Subcutaneous abdominal adipose tissue (tissue), 5 donors: ENCODE results near the gene LSM5.

Source experiments
- H3K27ac ChIP-seq: one replicate; pipeline ENCODE4 v1.7.0; 2013; ENCODE audit warnings: low read depth, mild to moderate bottlenecking, inconsistent platforms, low read length, moderate library complexity
- H3K27me3 ChIP-seq, 5 donors: one replicate each; pipeline ENCODE4 v1.7.0; 2013; ENCODE audit warnings: low read length in 5 of 5, inconsistent platforms in 1 of 5; ENCODE audit not compliant: control insufficient read depth in 5 of 5, insufficient read depth in 4 of 5
- H3K36me3 ChIP-seq, 5 donors: one replicate each; pipeline ENCODE4 v1.7.0; 2013; ENCODE audit warnings: low read length in 5 of 5; ENCODE audit not compliant: control insufficient read depth in 5 of 5, insufficient read depth in 5 of 5
- H3K4me1 ChIP-seq, 5 donors: one replicate each; pipeline ENCODE4 v1.7.0; 2013; ENCODE audit warnings: low read length in 5 of 5, mild to moderate bottlenecking in 3 of 5, moderate library complexity in 1 of 5; ENCODE audit not compliant: control insufficient read depth in 5 of 5, insufficient read depth in 5 of 5
- H3K4me3 ChIP-seq, 5 donors: one replicate each; pipeline ENCODE4 v1.7.0; 2013; ENCODE audit warnings: low read length in 5 of 5, low read depth in 1 of 5
- H3K9ac ChIP-seq, 5 donors: one replicate each; pipeline ENCODE4 v1.7.0; 2013; ENCODE audit warnings: low read length in 5 of 5, mild to moderate bottlenecking in 4 of 5, moderate library complexity in 3 of 5
- H3K9me3 ChIP-seq, 5 donors: one replicate each; pipeline ENCODE4 v1.7.0; 2013; ENCODE audit warnings: low read length in 5 of 5; ENCODE audit not compliant: control insufficient read depth in 5 of 5
- donor health status: healthy.
- donor health status: healthy.
- donor health status: healthy.
- donor health status: healthy.
- donor health status: healthy.

LSM5 gene

GRCh38 chr7:32490127-32490796 is at the start of gene LSM5:
LSM5 (minus strand) TSS chr7:32490380; CDS start chr7:32490365, 15 bp downstream.
- Histone ChIP-seq H3K9me3 (no peaks in the 10 kb centered on the region), H3K4me1 (peaks cover 5 to 28% (median 18%) of the 10 kb centered on the region in 5 donors), H3K4me3 (peak within 1 kb of the TSS; percentile 81 to 98 (median 96)), H3K9ac (peak within 1 kb of the TSS; percentile 68 to 95 (median 81)), H3K27ac (peak within 1 kb of the TSS; percentile 75), H3K27me3 (no peaks in the 10 kb centered on the region), H3K36me3 (peaks cover 6 to 19% (median 10%) of the 10 kb centered on the region in 5 donors)

GRCh38 chr7:32539366-32539765 is 49.2 kb upstream of the LSM5 start:
- Histone ChIP-seq H3K27me3 (no peaks in the 10 kb centered on the region), H3K36me3 (peaks cover 4 to 13% (median 5%) of the 10 kb centered on the region in 5 donors), H3K4me1 (peaks cover 0 to 6% (median 0%) of the 10 kb centered on the region in 5 donors), H3K27ac (no peak overlapping the region), H3K9ac (no peak overlapping the region), H3K4me3 (no peak overlapping the region), H3K9me3 (no peaks in the 10 kb centered on the region)

GRCh38 chr7:32537760-32538159 is 47.6 kb upstream of the LSM5 start:
- no peak overlapping the region for H3K27ac ChIP-seq
- no peak overlapping the region for H3K4me3 ChIP-seq
- no peak overlapping the region for H3K9ac ChIP-seq
- H3K4me1 ChIP-seq = peaks cover 0 to 6% (median 0%) of the 10 kb centered on the region in 5 donors
- H3K9me3 ChIP-seq = no peaks in the 10 kb centered on the region
- no peaks in the 10 kb centered on the region for H3K36me3 ChIP-seq
- H3K27me3 ChIP-seq = no peaks in the 10 kb centered on the region

GRCh38 chr7:32536585-32536984 is 46.4 kb upstream of the LSM5 start:
- H3K27me3 ChIP-seq = no peaks in the 10 kb centered on the region
- no peak overlapping the region for H3K27ac ChIP-seq

GRCh38 chr7:32536016-32536415 is 45.8 kb upstream of the LSM5 start:
- H3K9me3 ChIP-seq = no peaks in the 10 kb centered on the region
- no peak overlapping the region for H3K27ac ChIP-seq
- no peak overlapping the region for H3K4me3 ChIP-seq
- H3K36me3 ChIP-seq = peaks cover 0 to 5% (median 2%) of the 10 kb centered on the region in 5 donors
- no peaks in the 10 kb centered on the region for H3K27me3 ChIP-seq
- H3K4me1 ChIP-seq = peaks cover 0 to 6% (median 0%) of the 10 kb centered on the region in 5 donors
- no peak overlapping the region for H3K9ac ChIP-seq

More at GRCh38 chr7:32536585-32536984, 46.4 kb upstream of the LSM5 start:
- no peak overlapping the region for H3K9ac ChIP-seq
- peaks cover 0 to 5% (median 2%) of the 10 kb centered on the region in 5 donors for H3K36me3 ChIP-seq
- peaks cover 0 to 6% (median 0%) of the 10 kb centered on the region in 5 donors for H3K4me1 ChIP-seq
- H3K4me3 ChIP-seq = no peak overlapping the region
- H3K9me3 ChIP-seq = no peaks in the 10 kb centered on the region

GRCh38 chr7:32535162-32535702 is 45.1 kb upstream of the LSM5 start:
- Histone ChIP-seq H3K4me3 (no peak overlapping the region), H3K9me3 (no peaks in the 10 kb centered on the region), H3K4me1 (peaks cover 0 to 6% (median 0%) of the 10 kb centered on the region in 5 donors), H3K36me3 (peaks cover 0 to 5% (median 2%) of the 10 kb centered on the region in 5 donors), H3K27me3 (no peaks in the 10 kb centered on the region), H3K9ac (no peak overlapping the region), H3K27ac (no peak overlapping the region)

GRCh38 chr7:32533276-32534029 is 43.3 kb upstream of the LSM5 start:
- no peak overlapping the region for H3K4me3 ChIP-seq
- H3K27me3 ChIP-seq = no peaks in the 10 kb centered on the region
- H3K9ac ChIP-seq = no peak overlapping the region
- H3K9me3 ChIP-seq = no peaks in the 10 kb centered on the region
- peaks cover 0 to 5% (median 2%) of the 10 kb centered on the region in 5 donors for H3K36me3 ChIP-seq
- H3K4me1 ChIP-seq = peaks cover 0 to 6% (median 0%) of the 10 kb centered on the region in 5 donors
- no peak overlapping the region for H3K27ac ChIP-seq

- peaks cover 0 to 6% (median 0%) of the 10 kb centered on the region in 5 donors for H3K4me1 ChIP-seq
- no peak overlapping the region for H3K4me3 ChIP-seq
- H3K9me3 ChIP-seq = no peaks in the 10 kb centered on the region
- H3K27me3 ChIP-seq = no peaks in the 10 kb centered on the region
- H3K27ac ChIP-seq = no peak overlapping the region
- H3K36me3 ChIP-seq = peaks cover 0 to 7% (median 2%) of the 10 kb centered on the region in 5 donors
- no peak overlapping the region for H3K9ac ChIP-seq
These were observed 42.5 kb upstream of the LSM5 start for GRCh38 chr7:32532716-32533115.

GRCh38 chr7:32532086-32532485 is 41.9 kb upstream of the LSM5 start:
- no peak overlapping the region for H3K9ac ChIP-seq
- H3K27ac ChIP-seq = no peak overlapping the region
- H3K27me3 ChIP-seq = no peaks in the 10 kb centered on the region
- no peaks in the 10 kb centered on the region for H3K9me3 ChIP-seq
- H3K4me1 ChIP-seq = peaks cover 0 to 7% (median 0%) of the 10 kb centered on the region in 5 donors
- no peak overlapping the region for H3K4me3 ChIP-seq
- peaks cover 0 to 7% (median 2%) of the 10 kb centered on the region in 5 donors for H3K36me3 ChIP-seq

- Histone ChIP-seq H3K4me3 (no peak overlapping the region), H3K9me3 (no peaks in the 10 kb centered on the region), H3K4me1 (peaks cover 0 to 7% (median 0%) of the 10 kb centered on the region in 5 donors), H3K36me3 (peaks cover 0 to 7% (median 2%) of the 10 kb centered on the region in 5 donors), H3K27me3 (no peaks in the 10 kb centered on the region), H3K9ac (no peak overlapping the region), H3K27ac (no peak overlapping the region)
These were observed 41.2 kb upstream of the LSM5 start for GRCh38 chr7:32531402-32531801.
